ENCODE data around the gene TMEM150C.

The TMEM150C gene

GRCh38 chr4:82561786-82562563, at the start of gene TMEM150C:
Gene TMEM150C (minus strand): TSS chr4:82561988. CDS start chr4:82504657, 57,331 bp downstream.
- ATAC-seq: peak; percentile 85

GRCh38 chr4:82611527-82611926, 49.7 kb upstream of the TMEM150C start:
- ATAC-seq: no peak
- TF ChIP-seq ZNF565 (CRISPR knock-in tag; conservative IDR thresholded peaks at IDR 0.05; ENCODE audit: low read depth) (no peak), ARNTL (CRISPR knock-in tag; IDR thresholded peaks at IDR 0.05; ENCODE audit: borderline replicate concordance, low read depth) (no peak), ZNF70 (CRISPR knock-in tag; IDR thresholded peaks at IDR 0.05) (no peak), RARB (CRISPR knock-in tag; IDR thresholded peaks at IDR 0.05) (no peak), POU6F1 (CRISPR knock-in tag; IDR thresholded peaks at IDR 0.05; ENCODE audit: borderline replicate concordance, low read depth) (no peak), ZC3H10 (CRISPR knock-in tag; IDR thresholded peaks at IDR 0.05) (no peak), TSHZ2 (CRISPR knock-in tag; IDR thresholded peaks at IDR 0.05) (no peak), GLIS3 (CRISPR knock-in tag; IDR thresholded peaks at IDR 0.05) (no peak), PPARA (CRISPR knock-in tag; IDR thresholded peaks at IDR 0.05; ENCODE audit: borderline replicate concordance) (no peak), CSDC2 (CRISPR knock-in tag; IDR thresholded peaks at IDR 0.05) (no peak), OSR1 (CRISPR knock-in tag; IDR thresholded peaks at IDR 0.05) (no peak), TCF4 (CRISPR knock-in tag; IDR thresholded peaks at IDR 0.05; ENCODE audit: borderline replicate concordance) (no peak), CSRNP3 (CRISPR knock-in tag; IDR thresholded peaks at IDR 0.05) (no peak), SNAI2 (CRISPR knock-in tag; IDR thresholded peaks at IDR 0.05) (no peak), CREB5 (CRISPR knock-in tag; IDR thresholded peaks at IDR 0.05; ENCODE audit: low read depth) (no peak), ISL1 (CRISPR knock-in tag; IDR thresholded peaks at IDR 0.05) (no peak), TOX (CRISPR knock-in tag; IDR thresholded peaks at IDR 0.05; ENCODE audit: borderline replicate concordance) (no peak), BACH2 (CRISPR knock-in tag; IDR thresholded peaks at IDR 0.05; ENCODE audit: borderline replicate concordance) (no peak)

More at GRCh38 chr4:82561786-82562563, at the start of gene TMEM150C:
- TF ChIP-seq POU6F1 (CRISPR knock-in tag; IDR thresholded peaks at IDR 0.05; ENCODE audit: borderline replicate concordance, low read depth) (no peak), ZNF8 (CRISPR knock-in tag; IDR thresholded peaks at IDR 0.05) (no peak), ARNTL (CRISPR knock-in tag; IDR thresholded peaks at IDR 0.05; ENCODE audit: borderline replicate concordance, low read depth) (no peak), ZFP30 (CRISPR knock-in tag; IDR thresholded peaks at IDR 0.05) (no peak), BACH2 (CRISPR knock-in tag; IDR thresholded peaks at IDR 0.05; ENCODE audit: borderline replicate concordance) (no peak), ISL1 (CRISPR knock-in tag; IDR thresholded peaks at IDR 0.05) (no peak)

- ATAC-seq: no peak
- TF ChIP-seq ESRRG (CRISPR knock-in tag; IDR thresholded peaks at IDR 0.05) (no peak), PPARA (CRISPR knock-in tag; IDR thresholded peaks at IDR 0.05; ENCODE audit: borderline replicate concordance) (no peak), ZFP3 (CRISPR knock-in tag; IDR thresholded peaks at IDR 0.05) (no peak), SNAI2 (CRISPR knock-in tag; IDR thresholded peaks at IDR 0.05) (no peak), GLIS3 (CRISPR knock-in tag; IDR thresholded peaks at IDR 0.05) (no peak), CSRNP3 (CRISPR knock-in tag; IDR thresholded peaks at IDR 0.05) (no peak), TOX (CRISPR knock-in tag; IDR thresholded peaks at IDR 0.05; ENCODE audit: borderline replicate concordance) (no peak), TCF4 (CRISPR knock-in tag; IDR thresholded peaks at IDR 0.05; ENCODE audit: borderline replicate concordance) (no peak), ZNF8 (CRISPR knock-in tag; IDR thresholded peaks at IDR 0.05) (no peak), ZFP30 (CRISPR knock-in tag; IDR thresholded peaks at IDR 0.05) (no peak), ISL1 (CRISPR knock-in tag; IDR thresholded peaks at IDR 0.05) (no peak), BACH2 (CRISPR knock-in tag; IDR thresholded peaks at IDR 0.05; ENCODE audit: borderline replicate concordance) (no peak), TSHZ2 (CRISPR knock-in tag; IDR thresholded peaks at IDR 0.05) (no peak), ZC3H10 (CRISPR knock-in tag; IDR thresholded peaks at IDR 0.05) (no peak), ZNF70 (CRISPR knock-in tag; IDR thresholded peaks at IDR 0.05) (no peak)
These were observed 48.3 kb upstream of the TMEM150C start for GRCh38 chr4:82610041-82610440.
